Measurements from ENCODE around the gene BTAF1. TPM values are rescaled to one million over a fixed set of nuclear protein-coding genes. Genes with fewer than 3 reads are reported as not detected.

Gene BTAF1
- total and polyA plus RNA-seq, 2 experiments from 2014 or later, result 30.4 to 55.7 TPM

DNA sequence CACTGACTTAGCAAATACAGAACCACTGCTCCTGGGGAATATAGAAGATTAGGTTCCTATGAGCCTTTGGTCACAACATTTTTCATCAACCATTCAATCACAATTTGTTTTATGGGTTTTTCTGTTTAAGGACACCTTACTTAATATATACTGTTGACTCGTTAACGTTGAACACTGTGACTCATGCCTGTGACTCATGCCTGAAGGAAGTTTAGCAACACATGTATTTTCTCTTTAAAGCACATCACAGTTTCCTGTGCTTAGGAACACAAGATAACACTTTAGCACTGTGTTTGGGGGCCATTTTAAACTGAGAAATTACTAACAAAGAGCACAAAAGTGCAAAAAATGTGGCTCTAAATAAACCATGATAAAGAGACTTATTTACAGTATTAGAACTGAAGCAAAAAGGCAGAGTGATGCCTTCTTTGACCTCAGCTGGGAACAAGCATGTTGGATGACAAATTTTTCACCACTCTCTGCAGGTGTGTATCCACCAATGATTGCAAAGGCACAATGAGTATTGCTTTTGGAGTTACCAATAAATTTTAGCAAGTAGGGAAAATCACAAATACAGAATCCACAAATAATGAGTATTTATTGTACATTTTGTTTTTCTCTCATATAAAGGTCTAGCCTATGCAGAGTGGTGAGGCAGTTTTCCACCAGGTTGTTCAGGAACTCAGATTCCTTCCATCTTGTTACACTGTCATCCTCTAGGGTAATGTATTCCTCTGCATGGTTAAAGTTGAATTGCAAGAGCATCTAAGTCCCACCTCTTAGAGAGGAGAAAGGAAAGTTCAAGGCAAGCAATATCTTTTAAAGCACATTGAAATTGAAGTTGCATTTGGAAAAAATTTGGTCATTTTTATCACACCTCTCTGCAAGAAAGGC is 21.5 kb upstream of the BTAF1 start:
- Histone ChIP-seq H3K4me2 (no peak overlapping the region), H3K4me1 (ENCODE audit: insufficient read depth) (peaks cover 14% of the 10 kb centered on the region), H3K9me2 (ENCODE audit: insufficient read depth) (0 out of 2 replicates have a peak, but pooled peaks cover 7% of the 10 kb centered on the region), H3K36me3 (ENCODE audit: insufficient read depth) (peaks cover 8% of the 10 kb centered on the region; the same call in 1 of the 2 replicates), H3K79me2 (replicated peaks; ENCODE audit: insufficient read depth) (peaks cover 7% of the 10 kb centered on the region), H2AFZ (no peak overlapping the region), H3F3A (replicated peaks; ENCODE audit: low read depth) (no peaks in the 10 kb centered on the region; the same call in 1 of the 2 replicates), H3K4me3 (no peak overlapping the region), H3K27me3 (ENCODE audit: insufficient read depth) (no peaks in the 10 kb centered on the region), H4K20me1 (replicated peaks; ENCODE audit: insufficient read depth) (no peaks in the 10 kb centered on the region), H3K27ac (ENCODE audit: low read depth) (peak overlapping the region; percentile 28; the same call in 1 of the 2 replicates)
- peaks cover 30% of the 10 kb centered on the region for H3K4me1 Mint-ChIP-seq
- H3K27ac Mint-ChIP-seq, result no peak overlapping the region; the same call in 1 of the 2 replicates
- DNase-seq (ENCODE audit: low spot score) (no peak), ATAC-seq (peak; percentile 47)
- peaks cover 4% of the 10 kb centered on the region; the same call in 1 of the 3 replicates for H3K9me3 Mint-ChIP-seq
- peaks cover 30% of the 10 kb centered on the region for H3K36me3 Mint-ChIP-seq (ENCODE audit: low read depth)
- H3K4me3 Mint-ChIP-seq, result no peak overlapping the region
- TF ChIP-seq ZNF462 (CRISPR knock-in tag; IDR thresholded peaks at IDR 0.05) (no peak), ETS1 (IDR thresholded peaks at IDR 0.05) (no peak), CREB1 (CRISPR knock-in tag; IDR thresholded peaks at IDR 0.05; ENCODE audit: low read depth) (no peak), ZNF114 (CRISPR knock-in tag; IDR thresholded peaks at IDR 0.05) (no peak), EZH2 (IDR thresholded peaks at IDR 0.05; ENCODE audit: low read depth, unreplicated experiment) (no peak), STAT1 (IDR thresholded peaks at IDR 0.05; ENCODE audit: unreplicated experiment) (no peak), NANOG (IDR thresholded peaks at IDR 0.05; ENCODE audit: borderline replicate concordance) (no peak), POLR2AphosphoS5 (IDR thresholded peaks at IDR 0.05; ENCODE audit: low read depth) (no peak), JUNB (IDR thresholded peaks at IDR 0.05; ENCODE audit: unreplicated experiment) (no peak), EZH2phosphoT487 (IDR thresholded peaks at IDR 0.05; ENCODE audit: unreplicated experiment) (no peak), ZNF331 (CRISPR knock-in tag; IDR thresholded peaks at IDR 0.05; ENCODE audit: low read depth) (no peak)
- TF ChIP-seq, protein P1, sequence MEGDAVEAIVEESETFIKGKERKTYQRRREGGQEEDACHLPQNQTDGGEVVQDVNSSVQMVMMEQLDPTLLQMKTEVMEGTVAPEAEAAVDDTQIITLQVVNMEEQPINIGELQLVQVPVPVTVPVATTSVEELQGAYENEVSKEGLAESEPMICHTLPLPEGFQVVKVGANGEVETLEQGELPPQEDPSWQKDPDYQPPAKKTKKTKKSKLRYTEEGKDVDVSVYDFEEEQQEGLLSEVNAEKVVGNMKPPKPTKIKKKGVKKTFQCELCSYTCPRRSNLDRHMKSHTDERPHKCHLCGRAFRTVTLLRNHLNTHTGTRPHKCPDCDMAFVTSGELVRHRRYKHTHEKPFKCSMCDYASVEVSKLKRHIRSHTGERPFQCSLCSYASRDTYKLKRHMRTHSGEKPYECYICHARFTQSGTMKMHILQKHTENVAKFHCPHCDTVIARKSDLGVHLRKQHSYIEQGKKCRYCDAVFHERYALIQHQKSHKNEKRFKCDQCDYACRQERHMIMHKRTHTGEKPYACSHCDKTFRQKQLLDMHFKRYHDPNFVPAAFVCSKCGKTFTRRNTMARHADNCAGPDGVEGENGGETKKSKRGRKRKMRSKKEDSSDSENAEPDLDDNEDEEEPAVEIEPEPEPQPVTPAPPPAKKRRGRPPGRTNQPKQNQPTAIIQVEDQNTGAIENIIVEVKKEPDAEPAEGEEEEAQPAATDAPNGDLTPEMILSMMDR (conservative IDR thresholded peaks at IDR 0.05; ENCODE audit: low read depth in 2 of 2), result no peak
- TF ChIP-seq, protein P2, sequence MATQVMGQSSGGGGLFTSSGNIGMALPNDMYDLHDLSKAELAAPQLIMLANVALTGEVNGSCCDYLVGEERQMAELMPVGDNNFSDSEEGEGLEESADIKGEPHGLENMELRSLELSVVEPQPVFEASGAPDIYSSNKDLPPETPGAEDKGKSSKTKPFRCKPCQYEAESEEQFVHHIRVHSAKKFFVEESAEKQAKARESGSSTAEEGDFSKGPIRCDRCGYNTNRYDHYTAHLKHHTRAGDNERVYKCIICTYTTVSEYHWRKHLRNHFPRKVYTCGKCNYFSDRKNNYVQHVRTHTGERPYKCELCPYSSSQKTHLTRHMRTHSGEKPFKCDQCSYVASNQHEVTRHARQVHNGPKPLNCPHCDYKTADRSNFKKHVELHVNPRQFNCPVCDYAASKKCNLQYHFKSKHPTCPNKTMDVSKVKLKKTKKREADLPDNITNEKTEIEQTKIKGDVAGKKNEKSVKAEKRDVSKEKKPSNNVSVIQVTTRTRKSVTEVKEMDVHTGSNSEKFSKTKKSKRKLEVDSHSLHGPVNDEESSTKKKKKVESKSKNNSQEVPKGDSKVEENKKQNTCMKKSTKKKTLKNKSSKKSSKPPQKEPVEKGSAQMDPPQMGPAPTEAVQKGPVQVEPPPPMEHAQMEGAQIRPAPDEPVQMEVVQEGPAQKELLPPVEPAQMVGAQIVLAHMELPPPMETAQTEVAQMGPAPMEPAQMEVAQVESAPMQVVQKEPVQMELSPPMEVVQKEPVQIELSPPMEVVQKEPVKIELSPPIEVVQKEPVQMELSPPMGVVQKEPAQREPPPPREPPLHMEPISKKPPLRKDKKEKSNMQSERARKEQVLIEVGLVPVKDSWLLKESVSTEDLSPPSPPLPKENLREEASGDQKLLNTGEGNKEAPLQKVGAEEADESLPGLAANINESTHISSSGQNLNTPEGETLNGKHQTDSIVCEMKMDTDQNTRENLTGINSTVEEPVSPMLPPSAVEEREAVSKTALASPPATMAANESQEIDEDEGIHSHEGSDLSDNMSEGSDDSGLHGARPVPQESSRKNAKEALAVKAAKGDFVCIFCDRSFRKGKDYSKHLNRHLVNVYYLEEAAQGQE (IDR thresholded peaks at IDR 0.05; ENCODE audit: unreplicated experiment), result no peak
- H3K27me3 Mint-ChIP-seq (ENCODE audit: insufficient read depth, low read depth, poor library complexity), result peaks cover 5% of the 10 kb centered on the region

Measured in GM23338 (cell line).